Left hindlimb (tissue), 1 donor: ENCODE data around the gene RAB3C.

Source experiments
- DNase-seq: peaks from one replicate; pipeline ENCODE4 v3.0.0-alpha.2; 2018

The RAB3C gene

GRCh38 chr5:58778888-58779287 is 196.0 kb downstream of the RAB3C start:
- no peak for DNase-seq

- DNase-seq, result no peak
Measured at GRCh38 chr5:58786035-58786434, 203.2 kb downstream of the RAB3C start.

- DNase-seq, result no peak
Measured at GRCh38 chr5:58786711-58787303, 203.9 kb downstream of the RAB3C start.

GRCh38 chr5:58787987-58788386 is 205.1 kb downstream of the RAB3C start:
- DNase-seq, result no peak

GRCh38 chr5:58793888-58794657 is 211.2 kb downstream of the RAB3C start:
- no peak for DNase-seq

- DNase-seq, result no peak
Measured at GRCh38 chr5:58794875-58795274, 212.0 kb downstream of the RAB3C start.

GRCh38 chr5:58795327-58795726 is 212.5 kb downstream of the RAB3C start:
- no peak for DNase-seq

- no peak for DNase-seq
Measured at GRCh38 chr5:58797021-58797420, 214.1 kb downstream of the RAB3C start.

GRCh38 chr5:58800356-58800755 is 217.5 kb downstream of the RAB3C start:
- no peak for DNase-seq

- DNase-seq, result no peak
Measured at GRCh38 chr5:58800861-58801540, 218.1 kb downstream of the RAB3C start.

- DNase-seq, result no peak
Measured at GRCh38 chr5:58803056-58803455, 220.2 kb downstream of the RAB3C start.

GRCh38 chr5:58804291-58804690 is 221.4 kb downstream of the RAB3C start:
- DNase-seq, result no peak

- DNase-seq, result no peak
Measured at GRCh38 chr5:58810086-58810485, 227.2 kb downstream of the RAB3C start.

GRCh38 chr5:58813855-58814254 is 231.0 kb downstream of the RAB3C start:
- no peak for DNase-seq

GRCh38 chr5:58816181-58816731 is 233.4 kb downstream of the RAB3C start:
- no peak for DNase-seq

- DNase-seq, result no peak
Measured at GRCh38 chr5:58818465-58818864, 235.6 kb downstream of the RAB3C start.

GRCh38 chr5:58825441-58825840 is 242.6 kb downstream of the RAB3C start:
- no peak for DNase-seq

GRCh38 chr5:58825899-58826298 is 243.0 kb downstream of the RAB3C start:
- no peak for DNase-seq

GRCh38 chr5:58827463-58827862 is 244.6 kb downstream of the RAB3C start:
- no peak for DNase-seq

GRCh38 chr5:58828258-58828657 is 245.4 kb downstream of the RAB3C start:
- DNase-seq, result peak; percentile 77

GRCh38 chr5:58834242-58835225 is 251.7 kb downstream of the RAB3C start:
- peak; percentile 39 for DNase-seq

GRCh38 chr5:58836351-58836750 is 253.5 kb downstream of the RAB3C start:
- DNase-seq, result no peak

GRCh38 chr5:58838729-58839128 is 255.9 kb downstream of the RAB3C start:
- no peak for DNase-seq
